ENCODE data around the gene JUP.

The JUP gene

DNA sequence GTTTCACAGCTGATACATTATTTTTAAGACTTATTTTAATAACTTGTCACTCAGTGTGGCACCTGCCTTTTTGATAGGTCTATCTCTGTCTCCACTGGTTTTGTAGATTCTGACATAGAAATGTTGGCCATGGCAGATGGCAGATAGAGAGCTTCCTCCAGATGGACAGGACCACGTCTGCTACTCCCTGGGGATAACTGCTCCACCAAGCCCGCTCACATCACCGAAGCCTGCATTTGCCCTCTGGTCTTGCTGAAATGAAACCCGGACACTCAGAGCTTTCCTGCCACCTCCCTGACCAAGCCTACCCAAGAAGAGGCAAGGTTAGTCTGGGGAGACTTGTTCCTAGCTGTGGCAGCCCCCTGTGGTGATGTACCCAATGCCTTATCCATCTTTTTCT, 35.6 kb downstream of the JUP start:
- no peak for DNase-seq

DNA sequence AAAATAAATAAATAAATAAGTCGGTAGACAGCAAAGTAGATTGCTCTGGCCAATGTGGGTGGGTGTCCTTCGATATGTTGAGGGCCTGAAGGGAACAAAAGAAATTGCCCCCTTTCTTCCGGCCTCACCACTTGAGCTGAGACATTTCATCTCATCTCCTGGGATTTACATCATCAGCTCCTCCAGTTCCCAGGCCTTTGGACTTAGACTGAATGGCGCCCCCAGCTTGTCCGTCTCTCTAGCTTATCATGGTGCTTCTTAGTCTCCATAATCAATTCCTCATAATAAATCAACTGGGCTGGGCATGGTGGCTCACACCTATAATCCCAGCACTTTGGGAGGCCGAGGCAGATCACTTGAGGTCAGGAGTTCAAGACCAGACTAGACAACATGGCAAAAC, 38.2 kb downstream of the JUP start:
- DNase-seq = no peak

- no peak for DNase-seq
Measured at GRCh38 chr17:41741709-41742108, 44.8 kb downstream of the JUP start.

DNA sequence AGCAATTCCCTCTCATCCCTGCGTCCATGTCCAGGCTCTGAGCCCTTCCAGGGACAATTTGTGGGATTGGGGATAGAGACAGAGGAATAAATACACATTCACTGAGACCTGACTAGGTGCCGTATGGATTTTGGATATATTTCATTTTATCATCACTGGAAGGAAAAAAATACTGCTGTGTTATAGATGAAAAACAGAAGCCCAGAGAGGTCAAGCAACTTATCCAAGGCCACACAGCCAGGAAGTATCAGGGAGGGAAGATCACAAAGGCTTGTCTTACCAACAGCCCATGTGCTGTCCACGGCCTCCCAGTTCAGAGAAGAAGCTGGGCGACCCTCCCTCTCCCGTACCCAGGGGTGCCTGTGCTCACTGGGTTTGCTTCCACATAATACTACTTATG, 46.0 kb downstream of the JUP start:
- no peak for DNase-seq

DNA sequence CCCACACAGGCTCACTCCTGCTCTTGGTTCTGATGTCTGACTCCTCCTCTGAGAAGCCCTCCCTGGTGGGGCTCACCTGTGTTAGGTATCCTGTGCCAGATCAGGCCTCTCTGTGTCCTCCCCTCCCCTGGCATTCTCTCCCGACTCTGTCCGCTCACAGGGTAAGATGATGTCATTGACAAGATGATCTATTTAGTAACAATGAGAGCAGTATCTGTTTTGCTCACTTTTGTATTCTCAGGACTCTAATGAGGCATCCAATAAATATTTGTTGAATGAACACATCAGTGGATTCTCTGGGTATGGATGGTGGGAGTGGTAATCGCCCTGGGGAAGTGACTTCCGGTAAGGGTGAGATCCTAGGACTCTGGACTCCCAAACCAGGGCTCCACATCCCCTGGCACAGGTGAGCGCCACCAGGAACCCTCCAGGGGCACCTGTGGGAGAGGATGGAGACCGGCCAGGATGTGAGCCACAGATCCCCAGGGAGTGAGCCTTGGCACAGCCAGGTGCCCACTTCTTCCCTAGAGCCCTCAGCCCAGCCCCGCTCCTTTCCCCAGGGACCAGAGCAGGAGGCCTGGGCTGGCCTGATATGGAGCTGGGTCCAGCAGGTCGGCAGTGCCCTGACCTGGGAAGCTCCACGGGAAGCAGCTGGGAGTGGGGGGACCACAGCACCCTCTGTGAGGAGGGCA, 46.7 kb downstream of the JUP start:
- DNase-seq = no peak

GRCh38 chr17:41738801-41739112, 47.8 kb downstream of the JUP start:
- no peak for DNase-seq

- DNase-seq = peak; percentile 83 to 87
Measured at GRCh38 chr17:41738077-41738800, 48.3 kb downstream of the JUP start.

DNA sequence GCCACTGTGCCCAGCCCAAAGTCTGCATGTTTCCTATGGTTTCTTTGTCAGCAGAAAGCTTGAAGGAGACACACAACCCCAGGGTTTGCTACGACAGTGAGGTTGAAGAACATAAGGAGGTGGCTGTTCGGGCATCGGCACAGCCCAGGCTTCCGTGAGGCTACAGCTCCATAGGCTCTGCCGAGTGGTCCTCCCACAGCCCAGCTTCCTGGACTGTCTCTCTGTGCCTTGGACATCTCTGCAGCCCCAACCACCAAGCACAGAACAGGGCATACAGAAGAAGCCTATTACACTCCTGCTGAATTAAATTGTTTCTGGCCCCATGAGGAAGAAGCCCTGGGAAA, 48.9 kb downstream of the JUP start:
- no peak for DNase-seq

DNA sequence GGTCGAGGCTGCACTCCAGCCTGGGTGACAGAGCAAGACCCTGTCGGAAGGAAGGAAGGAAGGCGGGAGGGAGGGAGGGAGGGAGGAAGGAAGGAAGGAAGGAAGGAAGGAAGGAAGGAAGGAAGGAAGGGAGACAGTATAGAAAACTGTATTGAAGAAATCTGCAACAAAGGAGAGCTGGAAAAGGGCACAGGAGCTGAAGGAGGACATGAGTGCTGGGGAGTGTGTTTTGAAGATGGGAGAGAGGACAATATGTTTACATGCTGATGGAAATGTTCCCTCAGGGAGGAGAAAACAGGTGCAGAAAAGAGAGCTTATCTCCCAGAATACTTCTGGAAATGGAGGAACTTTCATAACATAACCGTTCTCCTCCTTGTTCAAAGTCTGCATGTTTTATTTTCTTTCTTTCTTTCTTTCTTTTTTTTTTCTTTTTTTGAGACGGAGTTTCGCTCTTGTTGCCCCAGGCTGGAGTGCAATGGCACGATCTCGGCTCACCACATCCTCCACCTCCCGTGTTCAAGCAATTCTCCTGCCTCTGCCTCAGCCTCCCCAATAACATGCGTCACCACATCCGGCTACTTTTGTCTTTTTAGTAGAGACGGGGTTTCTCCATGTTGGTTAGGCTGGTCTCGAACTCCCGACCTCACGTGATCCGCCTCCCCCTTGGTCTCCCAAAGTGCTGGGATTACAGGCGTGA, 49.4 kb downstream of the JUP start:
- no peak for DNase-seq

GRCh38 chr17:41735744-41736143, 50.8 kb downstream of the JUP start:
- no peak for DNase-seq

DNA sequence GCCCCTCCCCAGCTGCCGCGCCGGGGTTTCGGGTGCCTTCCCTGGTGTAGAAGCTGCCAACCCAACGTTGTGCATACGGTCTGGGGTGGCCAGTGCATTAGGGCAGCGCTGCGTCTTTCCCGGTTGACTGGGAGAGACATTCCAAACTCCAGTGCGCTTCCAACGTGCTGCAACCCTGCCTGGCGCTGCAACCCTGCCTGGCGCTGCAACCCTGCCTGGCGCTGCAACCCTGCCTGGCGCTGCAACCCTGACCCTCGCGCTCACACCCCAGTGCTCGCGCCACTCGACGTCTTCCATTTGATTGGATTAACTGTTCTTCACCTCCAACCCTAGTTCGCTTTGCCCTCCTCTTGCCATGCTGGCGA, 51.6 kb downstream of the JUP start:
- no peak for DNase-seq

GRCh38 chr17:41734139-41734948, 52.2 kb downstream of the JUP start, which contains the start of gene HAP1:
TSS of gene HAP1 (minus strand) at chr17:41734643. CDS start at chr17:41734634, 9 bp downstream.
- no peak for DNase-seq

GRCh38 chr17:41733348-41734138, 53.0 kb downstream of the JUP start:
- DNase-seq = no peak

DNA sequence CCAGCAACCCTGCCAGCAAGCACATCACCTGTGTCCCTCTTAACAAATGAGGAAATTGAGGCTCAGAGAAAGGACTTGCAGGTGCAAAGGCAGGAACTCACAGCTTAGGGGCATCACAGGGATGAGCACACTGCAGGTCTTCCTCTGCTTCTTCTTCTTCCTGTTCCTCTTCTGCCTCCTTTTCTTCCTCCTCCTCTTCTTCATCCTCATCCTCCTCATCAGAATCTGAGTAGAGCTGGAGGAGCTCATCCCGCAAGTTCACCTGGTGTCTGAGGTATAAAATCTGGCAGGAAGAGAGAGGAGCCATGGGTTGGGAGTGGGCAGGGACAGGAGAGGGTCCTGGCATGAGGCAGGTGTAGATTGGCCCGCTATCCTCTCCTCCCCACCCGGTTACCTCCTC, 54.7 kb downstream of the JUP start:
- no peak for DNase-seq

DNA sequence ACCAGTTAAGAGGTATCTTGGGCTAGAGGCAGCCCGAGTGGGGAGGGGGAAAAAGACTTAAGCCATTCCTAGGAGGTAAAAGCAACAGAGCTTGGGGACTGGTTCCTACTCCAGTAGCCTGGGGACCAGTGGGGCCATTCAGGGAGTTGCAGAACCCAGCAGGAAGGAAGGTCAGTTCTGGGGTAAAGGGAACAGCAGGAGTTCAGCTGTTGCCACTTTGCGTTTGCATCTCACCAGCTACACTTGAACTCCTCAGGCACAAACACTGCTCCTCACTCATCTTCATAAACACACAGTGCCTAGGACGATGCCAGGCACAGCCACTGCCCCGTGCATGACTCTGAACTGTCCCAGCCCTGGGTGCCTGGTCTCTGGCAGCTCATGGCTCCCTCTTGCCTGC, 56.0 kb downstream of the JUP start:
- DNase-seq = no peak

DNA sequence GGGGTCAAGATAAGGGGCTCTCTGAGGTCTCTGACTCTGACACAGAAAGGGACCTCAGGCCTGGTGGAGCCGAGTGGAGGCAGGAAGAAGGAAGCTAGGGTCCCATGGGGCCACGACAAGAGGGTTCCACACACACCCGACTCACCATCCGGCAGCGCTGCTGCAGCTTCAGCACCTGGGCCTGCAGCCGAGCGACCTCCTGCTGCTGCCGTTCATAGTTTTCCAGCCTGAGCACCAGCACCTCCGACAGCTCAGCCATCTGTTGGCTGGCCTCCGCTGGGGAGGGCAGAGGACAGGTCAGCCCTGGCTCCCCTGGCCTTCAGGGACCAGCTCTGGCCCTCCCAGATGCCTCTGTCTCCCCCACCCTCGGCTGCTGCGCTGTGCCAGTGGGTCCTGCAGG, 58.5 kb downstream of the JUP start:
- no peak for DNase-seq

GRCh38 chr17:41725134-41725533, 61.4 kb downstream of the JUP start:
- no peak for DNase-seq

GRCh38 chr17:41724476-41725050, 61.9 kb downstream of the JUP start:
- no peak for DNase-seq

DNA sequence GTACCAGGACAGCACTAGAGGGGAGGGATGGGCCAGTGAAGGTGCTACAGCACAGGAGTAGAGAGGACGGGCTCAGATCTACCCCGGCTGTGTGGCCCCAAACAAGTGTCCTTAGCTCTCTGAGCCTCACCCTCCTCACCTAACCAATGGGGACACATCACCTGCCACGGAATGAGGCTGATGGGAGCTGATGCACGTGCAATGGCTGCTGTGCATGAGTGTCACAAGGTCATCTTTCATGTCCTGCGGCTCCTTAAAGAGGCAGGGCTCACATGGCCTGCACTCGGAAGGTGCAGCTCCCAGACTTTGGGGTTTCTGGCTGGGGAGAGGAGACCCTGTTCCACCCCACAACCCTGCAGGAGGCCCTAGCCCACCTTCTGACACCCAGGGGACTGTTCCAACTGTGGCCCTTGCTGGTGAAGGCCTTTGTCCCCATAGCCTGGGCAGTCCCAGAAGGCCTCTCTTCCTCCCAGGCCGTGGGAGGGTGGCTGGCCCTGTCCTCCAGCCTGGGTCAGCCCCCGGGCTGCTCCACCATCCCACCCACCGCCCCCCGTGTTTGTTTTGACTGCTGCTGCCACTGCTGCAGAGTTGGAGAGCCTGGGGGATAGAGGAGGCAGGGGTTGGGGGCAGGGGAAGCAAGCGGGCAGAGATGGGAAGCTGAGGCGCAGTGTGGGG, 62.6 kb downstream of the JUP start:
- no peak for DNase-seq

- DNase-seq = no peak
Measured at GRCh38 chr17:41722231-41722630, 64.3 kb downstream of the JUP start.

DNA sequence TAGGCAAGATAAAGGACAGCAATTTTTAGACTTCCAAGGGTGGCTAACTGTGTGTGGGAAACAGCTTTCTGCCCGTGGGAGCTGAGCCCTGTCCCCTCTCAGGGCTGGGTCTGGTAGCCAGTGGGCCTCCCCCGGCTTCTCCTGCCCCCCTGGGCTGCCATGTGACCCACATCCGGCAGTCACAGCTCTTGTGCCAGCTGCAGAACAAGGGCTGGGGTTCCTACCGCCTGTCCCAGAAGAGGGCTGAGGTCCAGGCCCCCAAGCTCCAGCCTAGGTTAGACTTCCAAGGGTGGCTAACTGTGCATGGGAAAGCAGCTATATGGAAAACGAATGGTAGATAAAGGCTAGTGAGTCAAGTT, 68.2 kb downstream of the JUP start:
- DNase-seq = no peak
